Endothelial cell of umbilical vein (primary cell): ENCODE data around the gene DISP3. TPM values are rescaled to one million over a fixed set of nuclear protein-coding genes. Genes with fewer than 3 reads are reported as not detected.

Source experiments
- BruUV-seq: library from RNA; stranded (reverse); fragments of 400-500 nt; replicated peaks from 2 replicates; lab custom pipeline; 2021; lab: Mats Ljungman, UMichigan
- CTCF ChIA-PET: fragments of 300-600, 350-600 bp; sonication (Branson Sonifier 250); formaldehyde crosslinking; loops from one replicate; lab custom pipeline; 2021; ENCODE audit warnings: antibody characterized with exemption, inconsistent platforms; lab: Charles Lee
- POLR2A ChIA-PET: fragments of 300-600, 350-600 bp; sonication (Branson Sonifier 250); formaldehyde crosslinking; loops from one replicate; lab custom pipeline; 2021; ENCODE audit warnings: antibody characterized with exemption, inconsistent platforms; lab: Charles Lee
- DNase-seq: peaks from one replicate; pipeline ENCODE4 v3.0.0-alpha.2; 2011; ENCODE audit warnings: low read depth, low spot score
- FAIRE-seq: peaks from 2 replicates; lab custom pipeline; 2011; peaks lifted over from hg19 to GRCh38; lab: Jason Lieb, UNC
- H2AFZ ChIP-seq: 2 replicates; pipeline ENCODE4 v1.6.0; 2012; ENCODE audit warnings: low read depth, low read length, control low read depth, inconsistent platforms
- H3K27ac ChIP-seq: 2 replicates; pipeline ENCODE4 v1.5.1; 2011; ENCODE audit warnings: low read depth, mild to moderate bottlenecking, control low read depth, low read length, moderate library complexity; ENCODE audit not compliant: insufficient read depth
- H3K27me3 ChIP-seq, 2 experiments: 2 replicates each; pipeline versions ENCODE4 v1.6.0 to v1.6.1; 2011; ENCODE audit warnings: low read length in 2 of 2, mixed read lengths in 1 of 2; ENCODE audit not compliant: control insufficient read depth in 2 of 2, insufficient read depth in 2 of 2
- H3K36me3 ChIP-seq, 2 experiments: 2 replicates in 1 of 2; 3 replicates in 1 of 2; pipeline ENCODE4 v1.5.1; 2011; ENCODE audit warnings: low read length in 2 of 2, mild to moderate bottlenecking in 1 of 2, moderate library complexity in 1 of 2; ENCODE audit not compliant: control insufficient read depth in 2 of 2, insufficient read depth in 2 of 2; ENCODE audit errors: extremely low read depth in 1 of 2
- H3K4me1 ChIP-seq: 3 replicates; pipeline ENCODE4 v1.5.1; 2011; ENCODE audit warnings: mild to moderate bottlenecking, low read length; ENCODE audit not compliant: control insufficient read depth, insufficient read depth; ENCODE audit errors: extremely low read depth
- H3K4me2 ChIP-seq: 2 replicates; pipeline ENCODE4 v1.6.1; 2011; ENCODE audit warnings: low read length, control low read depth, mixed read lengths; ENCODE audit not compliant: insufficient read depth
- H3K4me3 ChIP-seq, 3 experiments: fragments of 200-600 bp in 1 of 3; sonication (generic), shearing (Covaris generic) in 1 of 3; replicated peaks in 1 of 3; 2 replicates each; pipeline ENCODE4 v1.5.1; 2011 to 2016; ENCODE audit warnings: control low read depth in 3 of 3, low read length in 3 of 3, mild to moderate bottlenecking in 2 of 3, inconsistent platforms in 1 of 3, low read depth in 1 of 3, moderate library complexity in 1 of 3; ENCODE audit not compliant: insufficient read depth in 1 of 3
- H3K79me2 ChIP-seq: 2 replicates; pipeline ENCODE4 v1.6.0; 2012; ENCODE audit warnings: low read length, inconsistent platforms; ENCODE audit not compliant: control insufficient read depth, insufficient read depth
- H3K9ac ChIP-seq: replicated peaks from 2 replicates; pipeline ENCODE3; 2011; ENCODE audit warnings: low read length, control low read depth; ENCODE audit not compliant: insufficient read depth; ENCODE audit errors: extremely low read depth
- H3K9me1 ChIP-seq: replicated peaks from 3 replicates; pipeline ENCODE4 v1.6.0; 2011; ENCODE audit warnings: mild to moderate bottlenecking, low read length; ENCODE audit not compliant: control insufficient read depth, insufficient read depth; ENCODE audit errors: extremely low read depth
- H3K9me3 ChIP-seq: replicated peaks from 2 replicates; pipeline ENCODE4 v1.5.1; 2012; ENCODE audit warnings: low read length, inconsistent platforms; ENCODE audit not compliant: control insufficient read depth, insufficient read depth
- H4K20me1 ChIP-seq: replicated peaks from 2 replicates; pipeline ENCODE3; 2011; ENCODE audit warnings: mild to moderate bottlenecking, low read length; ENCODE audit not compliant: control insufficient read depth, insufficient read depth; ENCODE audit errors: extremely low read depth
- CTCF ChIP-seq, 2 donors: IDR thresholded peaks; 1 replicate in 1 of 2; 2 replicates in 1 of 2; pipeline ENCODE4 v1.5.1; 2011; ENCODE audit warnings: low read length in 2 of 2, mild to moderate bottlenecking in 2 of 2, moderate library complexity in 2 of 2, control low read depth in 1 of 2, inconsistent platforms in 1 of 2, low read depth in 1 of 2; ENCODE audit not compliant: insufficient read depth in 1 of 2; ENCODE audit errors: extremely low read depth in 1 of 2
- JUN ChIP-seq: IDR thresholded peaks from 2 replicates; pipeline ENCODE4 v1.6.1; 2011; ENCODE audit warnings: borderline replicate concordance, low read depth; ENCODE audit not compliant: insufficient read length, insufficient read depth
- dilution Hi-C: fragments of 300-500 bp; cut with MboI; formaldehyde crosslinking; loops from one replicate; pipeline ENCODE4 v1.15.0; 2019; ENCODE audit warnings: low sequenced_read_pairs; ENCODE audit not compliant: extremely low pct_ligation_motif_present
- intact Hi-C: fragments of 100-400 bp; cut with micrococcal nuclease; formaldehyde crosslinking; loops from one replicate; pipeline ENCODE4 v1.10.0; 2022
- polyA plus RNA-seq, 4 experiments: library from polyadenylated mRNA; depleted of rRNA in 3 of 4; stranded (reverse) in 3 of 4; unstranded in 1 of 4; fragments of >200 nt; gene quantifications; 2 replicates each; pipeline versions ENCODE4 v1.2.1 to v1.2.3, GENCODE V29; 2011 to 2012; ENCODE audit warnings: missing spikeins in 1 of 4
- total RNA-seq: library from RNA; stranded (reverse); gene quantifications from 2 replicates; pipeline ENCODE4 v1.2.3, GENCODE V29; 2021
- TF ChIP-seq, protein P1 (sequence below): IDR thresholded peaks from 2 replicates; pipeline ENCODE4 v1.6.1; 2011; ENCODE audit not compliant: insufficient read depth, insufficient read length

The DISP3 gene
- total and polyA plus RNA-seq, 2 donors (not counting 3 experiments of a cell fraction or from before 2014, with no cell fraction given) = 0.26 to 0.49 TPM

DNA sequence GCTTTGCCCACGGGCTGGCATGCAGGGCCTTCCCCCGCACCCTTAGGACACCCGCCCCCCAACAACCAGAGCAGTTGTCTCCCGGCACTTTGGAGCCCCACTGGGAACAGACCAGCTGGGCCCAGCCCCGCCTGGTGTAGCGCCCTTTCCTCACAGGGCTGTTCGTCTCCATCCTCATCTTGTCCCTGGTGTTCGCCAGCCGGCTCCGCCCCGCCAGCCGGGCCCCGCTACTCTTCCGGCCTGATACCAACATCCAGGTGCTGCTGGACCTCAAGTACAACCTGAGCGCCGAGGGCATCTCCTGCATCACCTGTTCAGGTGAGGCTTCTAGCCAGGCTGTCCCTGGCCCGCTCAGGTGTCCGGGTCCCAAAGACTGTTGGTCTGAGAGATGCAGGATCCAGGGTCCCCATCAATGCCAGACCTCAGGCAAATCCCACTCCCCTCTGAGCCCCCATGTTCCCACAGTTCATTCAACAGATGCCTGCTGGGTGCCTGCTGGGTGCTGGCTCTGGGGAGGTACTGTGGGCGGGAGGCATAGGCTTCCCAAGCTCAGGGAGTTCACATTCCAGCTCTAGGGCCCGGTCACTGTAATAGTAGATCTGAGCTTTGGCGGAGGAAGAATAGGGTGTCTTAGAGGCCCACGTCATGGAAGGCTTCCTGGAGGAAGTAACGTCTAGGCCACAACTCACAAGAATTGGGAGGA is 41.7 kb downstream of the DISP3 start:
- intact Hi-C loops (no loop called here), dilution Hi-C loops (no loop called here)
- DNase-seq (no peak), FAIRE-seq (no peak)
- ChIA-PET CTCF (no interaction called here), POLR2A (no interaction called here)
- Histone ChIP-seq H3K27me3 (no peaks in the 10 kb centered on the region), H3K4me3 (no peak overlapping the region), H3K9me1 (no peaks in the 10 kb centered on the region), H3K36me3 (no peaks in the 10 kb centered on the region), H3K9me3 (no peaks in the 10 kb centered on the region), H3K27ac (no peak overlapping the region), H3K9ac (no peak overlapping the region), H4K20me1 (no peaks in the 10 kb centered on the region), H2AFZ (no peak overlapping the region), H3K79me2 (no peaks in the 10 kb centered on the region), H3K4me2 (no peak overlapping the region), H3K4me1 (no peaks in the 10 kb centered on the region)
- TF ChIP-seq CTCF (IDR thresholded peaks at IDR 0.05; ENCODE audit: extremely low read depth in 1 of 2, insufficient read depth in 1 of 2, low read depth in 1 of 2, low read length in 2 of 2) (no peak), JUN (no peak)
- TF ChIP-seq, protein P1, sequence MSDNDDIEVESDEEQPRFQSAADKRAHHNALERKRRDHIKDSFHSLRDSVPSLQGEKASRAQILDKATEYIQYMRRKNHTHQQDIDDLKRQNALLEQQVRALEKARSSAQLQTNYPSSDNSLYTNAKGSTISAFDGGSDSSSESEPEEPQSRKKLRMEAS = no peak
- BruUV-seq = no TSS peak
